DOHH2 (cell line): ENCODE results near the gene TEX2.

Source experiments
- EZH2phosphoT487 ChIP-seq: fragments of 200-600 bp; sonication (generic); IDR thresholded peaks from 2 replicates; pipeline ENCODE4 v1.6.1; 2017; ENCODE audit warnings: borderline replicate concordance, mild to moderate bottlenecking, antibody characterized with exemption, low read length, moderate library complexity, mixed read lengths
- TF ChIP-seq, protein P1 (sequence below): fragments of 200-600 bp; sonication (generic); IDR thresholded peaks from one replicate; pipeline ENCODE4 v1.5.1; 2014; ENCODE audit warnings: antibody characterized with exemption, mild to moderate bottlenecking, low read depth, low read length; ENCODE audit not compliant: poor library complexity, severe bottlenecking

DNA sequence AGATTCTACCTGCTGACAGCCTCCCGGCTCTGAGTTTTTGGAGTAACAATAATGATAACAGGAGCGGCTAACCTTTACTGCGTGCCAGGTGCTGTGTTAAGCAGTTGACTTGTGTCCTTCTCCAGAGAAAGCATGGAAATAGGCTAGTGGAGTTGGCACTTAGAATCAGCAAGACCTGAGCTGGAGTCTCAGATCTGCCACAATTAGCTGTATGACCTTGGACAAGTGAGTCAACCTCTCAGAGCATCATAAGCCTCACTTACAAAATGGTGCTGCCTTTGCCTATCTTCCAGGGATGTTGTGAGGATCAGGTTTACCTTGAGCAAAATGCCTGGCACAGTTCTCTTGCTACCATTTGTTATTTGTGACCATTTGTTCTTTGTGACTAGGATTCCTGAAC lies 32.1 kb upstream of the TEX2 start:
- TF ChIP-seq, protein P1, sequence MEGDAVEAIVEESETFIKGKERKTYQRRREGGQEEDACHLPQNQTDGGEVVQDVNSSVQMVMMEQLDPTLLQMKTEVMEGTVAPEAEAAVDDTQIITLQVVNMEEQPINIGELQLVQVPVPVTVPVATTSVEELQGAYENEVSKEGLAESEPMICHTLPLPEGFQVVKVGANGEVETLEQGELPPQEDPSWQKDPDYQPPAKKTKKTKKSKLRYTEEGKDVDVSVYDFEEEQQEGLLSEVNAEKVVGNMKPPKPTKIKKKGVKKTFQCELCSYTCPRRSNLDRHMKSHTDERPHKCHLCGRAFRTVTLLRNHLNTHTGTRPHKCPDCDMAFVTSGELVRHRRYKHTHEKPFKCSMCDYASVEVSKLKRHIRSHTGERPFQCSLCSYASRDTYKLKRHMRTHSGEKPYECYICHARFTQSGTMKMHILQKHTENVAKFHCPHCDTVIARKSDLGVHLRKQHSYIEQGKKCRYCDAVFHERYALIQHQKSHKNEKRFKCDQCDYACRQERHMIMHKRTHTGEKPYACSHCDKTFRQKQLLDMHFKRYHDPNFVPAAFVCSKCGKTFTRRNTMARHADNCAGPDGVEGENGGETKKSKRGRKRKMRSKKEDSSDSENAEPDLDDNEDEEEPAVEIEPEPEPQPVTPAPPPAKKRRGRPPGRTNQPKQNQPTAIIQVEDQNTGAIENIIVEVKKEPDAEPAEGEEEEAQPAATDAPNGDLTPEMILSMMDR, result no peak
- TF ChIP-seq EZH2phosphoT487, result no peak
